COLO668 (cell line): ENCODE results near the gene GGA2.

ENCODE experiments used
- DNase-seq: peaks from one replicate; lab custom pipeline; 2025; ENCODE audit not compliant: unreplicated experiment; lab: John Stamatoyannopoulos, UW

The GGA2 gene

GRCh38 chr16:23423496-23424049 lies 86.7 kb downstream of the GGA2 start:
- peak; percentile 62 for DNase-seq

- DNase-seq: no peak
These were observed 90.3 kb downstream of the GGA2 start for GRCh38 chr16:23420011-23420410.

- DNase-seq: no peak
These were observed 93.5 kb downstream of the GGA2 start for GRCh38 chr16:23416816-23417215.

GRCh38 chr16:23414731-23415130 lies 95.6 kb downstream of the GGA2 start:
- no peak for DNase-seq
